ENCODE data around the gene MSL1.

- no peak for TF ChIP-seq CTCF (IDR thresholded peaks at IDR 0.05; ENCODE audit: poor library complexity)
- TF ChIP-seq EZH2 (IDR thresholded peaks at IDR 0.05; ENCODE audit: borderline replicate concordance), result no peak
- TF ChIP-seq EZH2phosphoT487 (IDR thresholded peaks at IDR 0.05; ENCODE audit: low read depth, severe bottlenecking, unreplicated experiment), result no peak
Observed at GRCh38 chr17:40112191-40112711, 9.5 kb upstream of the MSL1 start.

Data from hepatocyte (in vitro differentiated cells).